Mesothelial cell of epicardium (in vitro differentiated cells): Measurements from ENCODE around the gene PPP1R3F. TPM values are rescaled to one million over a fixed set of nuclear protein-coding genes. Genes with fewer than 3 reads are reported as not detected.
"Not testable (repeated sequence)": the region's sequence is repeated elsewhere in the genome, so short reads cannot be mapped to it uniquely, and the experiment has no call there.

ENCODE experiments used
- DNase-seq, 2 experiments: peaks; one replicate each; pipeline ENCODE4 v3.0.0; 2021; ENCODE audit warnings: low spot score in 2 of 2; ENCODE audit not compliant: unreplicated experiment in 2 of 2
- H3K27ac Mint-ChIP-seq: 2 replicates; pipeline ENCODE4 v1.8.0; 2021; ENCODE audit warnings: mixed read lengths
- H3K27me3 Mint-ChIP-seq: 2 replicates; pipeline ENCODE4 v1.8.0; 2021; ENCODE audit warnings: low read depth, mixed read lengths
- H3K36me3 Mint-ChIP-seq: 2 replicates; pipeline ENCODE4 v1.8.0; 2021; ENCODE audit warnings: mixed read lengths
- H3K4me1 Mint-ChIP-seq: 2 replicates; pipeline ENCODE4 v1.8.0; 2021; ENCODE audit warnings: mixed read lengths
- H3K4me3 Mint-ChIP-seq: 2 replicates; pipeline ENCODE4 v1.8.0; 2021; ENCODE audit warnings: mild to moderate bottlenecking, moderate library complexity, mixed read lengths
- H3K9me3 Mint-ChIP-seq: 2 replicates; pipeline ENCODE4 v1.8.0; 2021; ENCODE audit warnings: mixed read lengths
- total RNA-seq: library from RNA; stranded (reverse); gene quantifications from 3 replicates; pipeline ENCODE4 v1.2.1, GENCODE V29; 2021

The PPP1R3F gene
- total RNA-seq, 1 donor from 2014 or later: 8.9 TPM

- H3K36me3 Mint-ChIP-seq, DNase-seq, H3K9me3 Mint-ChIP-seq, H3K27me3 Mint-ChIP-seq, H3K27ac Mint-ChIP-seq, H3K4me1 Mint-ChIP-seq, H3K4me3 Mint-ChIP-seq: not testable (repeated sequence)
Observed at GRCh38 chrX:49331282-49331681, 61.7 kb downstream of the PPP1R3F start, which contains the start of gene GAGE13. Gene GAGE13 (plus strand): TSS chrX:49331582. CDS start chrX:49332738, 1,156 bp downstream.

GRCh38 chrX:49331841-49332240 lies 62.2 kb downstream of the PPP1R3F start:
- not testable (repeated sequence) for H3K27ac Mint-ChIP-seq, H3K4me3 Mint-ChIP-seq, H3K9me3 Mint-ChIP-seq, H3K27me3 Mint-ChIP-seq, H3K36me3 Mint-ChIP-seq, H3K4me1 Mint-ChIP-seq, DNase-seq

Other genes with a start within 250 kb of the PPP1R3F start
- 52.5 to 54.2 TPM (median 53.2 TPM) in 3 replicates for gene TFE3, start 226.4 kb upstream of the PPP1R3F start, total RNA-seq
- 33.5 to 35.1 TPM (median 33.7 TPM) in 3 replicates for gene CCDC120, start 210.8 kb upstream of the PPP1R3F start, total RNA-seq
- 30.5 to 32.0 TPM (median 31.7 TPM) in 3 replicates for gene PRAF2, start 195.8 kb upstream of the PPP1R3F start, total RNA-seq
- gene WDR45, start 189.9 kb upstream of the PPP1R3F start, total RNA-seq: 48.6 to 59.9 TPM (median 53.2 TPM) in 3 replicates
- gene GPKOW, start 146.1 kb upstream of the PPP1R3F start, total RNA-seq: 16.4 to 18.2 TPM (median 17.2 TPM) in 3 replicates
- 6.3 to 7.1 TPM (median 6.4 TPM) in 3 replicates for gene MAGIX, start 107.0 kb upstream of the PPP1R3F start, total RNA-seq
- gene PLP2, start 97.9 kb upstream of the PPP1R3F start, total RNA-seq: 37.5 to 38.1 TPM (median 37.8 TPM) in 3 replicates
- 11.9 to 13.5 TPM (median 13.4 TPM) in 3 replicates for gene PRICKLE3, start 83.4 kb upstream of the PPP1R3F start, total RNA-seq
- gene SYP, start 69.6 kb upstream of the PPP1R3F start, total RNA-seq: 0.27 to 0.33 TPM (median 0.32 TPM) in 3 replicates
- gene CACNA1F, start 36.5 kb upstream of the PPP1R3F start, total RNA-seq: 0.32 to 0.75 TPM (median 0.47 TPM) in 3 replicates
- 15.4 to 17.5 TPM (median 15.7 TPM) in 3 replicates for gene CCDC22, start 34.3 kb upstream of the PPP1R3F start, total RNA-seq
- 0.27 to 0.34 TPM (median 0.32 TPM) in 3 replicates for gene FOXP3, start 5.1 kb upstream of the PPP1R3F start, total RNA-seq
- gene GAGE10, start 33.9 kb downstream of the PPP1R3F start, total RNA-seq: not detected in 3 replicates
- not detected in 3 replicates for gene GAGE12J, start 52.2 kb downstream of the PPP1R3F start, total RNA-seq
- not detected in 3 replicates for gene GAGE13, start 61.8 kb downstream of the PPP1R3F start, total RNA-seq